Hepatocyte (in vitro differentiated cells): ENCODE data around the gene MAN2A1.

Source experiments
- EZH2 ChIP-seq: fragments of 200-600 bp; sonication (generic); IDR thresholded peaks from 2 replicates; pipeline ENCODE4 v1.6.1; 2016; ENCODE audit warnings: antibody characterized with exemption, mild to moderate bottlenecking, borderline replicate concordance
- TF ChIP-seq, protein P1 (sequence below): fragments of 200-600 bp; sonication (generic); IDR thresholded peaks from 2 replicates; pipeline ENCODE4 v1.5.1; 2016; ENCODE audit warnings: antibody characterized with exemption, mild to moderate bottlenecking; ENCODE audit not compliant: poor library complexity

DNA sequence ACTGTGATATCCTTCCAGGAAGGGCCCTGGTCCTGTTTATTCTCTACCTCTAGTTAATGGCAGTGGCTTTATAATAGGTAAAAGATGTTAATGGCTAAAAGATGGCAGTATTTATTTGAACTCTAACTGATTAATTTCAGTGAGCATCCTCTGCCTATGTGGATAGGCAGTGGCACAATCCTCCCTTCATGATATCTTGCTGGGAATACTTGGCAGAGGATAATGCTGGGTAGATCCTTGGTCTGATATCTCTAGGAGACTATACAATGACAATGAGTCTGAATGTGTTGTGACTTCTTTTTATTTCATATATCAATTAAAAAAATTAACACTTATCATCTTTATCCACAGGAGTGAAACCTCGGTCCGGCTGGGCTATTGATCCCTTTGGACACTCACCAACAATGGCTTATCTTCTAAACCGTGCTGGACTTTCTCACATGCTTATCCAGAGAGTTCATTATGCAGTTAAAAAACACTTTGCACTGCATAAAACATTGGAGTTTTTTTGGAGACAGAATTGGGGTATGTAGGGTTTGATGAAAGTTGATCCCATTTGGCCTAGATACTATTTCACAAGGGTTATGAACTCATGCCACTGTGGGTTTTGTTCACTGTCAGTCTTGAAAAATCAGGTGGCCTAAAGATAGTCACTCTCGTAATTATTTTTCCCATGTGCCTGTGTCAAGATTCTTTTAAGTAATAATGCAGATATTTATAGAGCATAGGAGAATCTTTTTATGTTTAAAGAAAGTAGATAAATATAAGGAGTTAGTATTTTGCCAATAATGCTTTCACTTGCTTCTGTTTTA lies 77.7 kb downstream of the MAN2A1 start:
- no peak for TF ChIP-seq EZH2
- TF ChIP-seq, protein P1, sequence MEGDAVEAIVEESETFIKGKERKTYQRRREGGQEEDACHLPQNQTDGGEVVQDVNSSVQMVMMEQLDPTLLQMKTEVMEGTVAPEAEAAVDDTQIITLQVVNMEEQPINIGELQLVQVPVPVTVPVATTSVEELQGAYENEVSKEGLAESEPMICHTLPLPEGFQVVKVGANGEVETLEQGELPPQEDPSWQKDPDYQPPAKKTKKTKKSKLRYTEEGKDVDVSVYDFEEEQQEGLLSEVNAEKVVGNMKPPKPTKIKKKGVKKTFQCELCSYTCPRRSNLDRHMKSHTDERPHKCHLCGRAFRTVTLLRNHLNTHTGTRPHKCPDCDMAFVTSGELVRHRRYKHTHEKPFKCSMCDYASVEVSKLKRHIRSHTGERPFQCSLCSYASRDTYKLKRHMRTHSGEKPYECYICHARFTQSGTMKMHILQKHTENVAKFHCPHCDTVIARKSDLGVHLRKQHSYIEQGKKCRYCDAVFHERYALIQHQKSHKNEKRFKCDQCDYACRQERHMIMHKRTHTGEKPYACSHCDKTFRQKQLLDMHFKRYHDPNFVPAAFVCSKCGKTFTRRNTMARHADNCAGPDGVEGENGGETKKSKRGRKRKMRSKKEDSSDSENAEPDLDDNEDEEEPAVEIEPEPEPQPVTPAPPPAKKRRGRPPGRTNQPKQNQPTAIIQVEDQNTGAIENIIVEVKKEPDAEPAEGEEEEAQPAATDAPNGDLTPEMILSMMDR, result no peak
